K562 (cell line): Measurements from ENCODE around the gene XRCC2. TPM values are rescaled to one million over a fixed set of nuclear protein-coding genes. Genes with fewer than 3 reads are reported as not detected.

Experiments used
- CCNT2 ChIP-seq: IDR thresholded peaks from 2 replicates; pipeline ENCODE4 v1.6.1; 2011; ENCODE audit warnings: borderline replicate concordance, low read depth, mild to moderate bottlenecking, moderate library complexity, mixed read lengths, low read length; ENCODE audit not compliant: insufficient read length; ENCODE audit errors: extremely low read depth
- DMBX1 ChIP-seq: fragments of 250-450 bp; sonication (Bioruptor Pico); IDR thresholded peaks from 2 replicates; pipeline ENCODE4 v1.8.0; 2022; ENCODE audit warnings: inconsistent platforms, mild to moderate bottlenecking, moderate library complexity, borderline replicate concordance
- ESRRA ChIP-seq: fragments of 450-650 bp; IDR thresholded peaks from 2 replicates; pipeline ENCODE4 v1.6.1; 2014; ENCODE audit warnings: low read depth, mild to moderate bottlenecking, moderate library complexity, borderline replicate concordance
- GATA2 ChIP-seq: sonication (generic); formaldehyde crosslinking; IDR thresholded peaks from 2 replicates; pipeline ENCODE4 v1.4.0; 2020; ENCODE audit warnings: mild to moderate bottlenecking, missing genetic modification reagents
- HDAC2 ChIP-seq: fragments of 450-650 bp; IDR thresholded peaks from 2 replicates; pipeline ENCODE4 v1.6.1; 2016; ENCODE audit warnings: mild to moderate bottlenecking
- JUND ChIP-seq, 2 experiments: IDR thresholded peaks; 2 replicates in 1 of 2; 3 replicates in 1 of 2; pipeline ENCODE4 v1.6.1; 2011; ENCODE audit warnings: borderline replicate concordance in 2 of 2, low read depth in 2 of 2, low read length in 2 of 2, improper control_type of control experiment in 1 of 2, missing biosample characterization in 1 of 2, missing genetic modification characterization in 1 of 2, missing genetic modification reagents in 1 of 2
- KAT7 ChIP-seq: sonication (generic); formaldehyde crosslinking; IDR thresholded peaks from 2 replicates; pipeline ENCODE4 v1.8.0; 2022; ENCODE audit warnings: missing genetic modification reagents, mild to moderate bottlenecking, borderline replicate concordance
- PCBP2 ChIP-seq: fragments of 200-400 bp; formaldehyde crosslinking; IDR thresholded peaks from 2 replicates; pipeline ENCODE4 v1.6.1; 2018; ENCODE audit warnings: low read length, low read depth, mild to moderate bottlenecking, moderate library complexity; ENCODE audit not compliant: poor library complexity, severe bottlenecking
- SPI1 ChIP-seq: IDR thresholded peaks from 2 replicates; pipeline ENCODE4 v1.6.1; 2011; ENCODE audit warnings: low read depth, low read length, control low read depth, borderline replicate concordance
- SRF ChIP-seq, 2 experiments: fragments of 250-450, 450-650 bp in 1 of 2; sonication (Bioruptor Pico) in 1 of 2; sonication (generic) in 1 of 2; formaldehyde crosslinking; IDR thresholded peaks; 2 replicates each; pipeline versions ENCODE4 v1.5.0 to v1.5.1; 2020 to 2022; ENCODE audit warnings: mild to moderate bottlenecking in 1 of 2, missing genetic modification reagents in 1 of 2
- TEAD1 ChIP-seq, 2 experiments: fragments of 450-650 bp in 1 of 2; sonication (generic) in 1 of 2; formaldehyde crosslinking; IDR thresholded peaks; 2 replicates each; pipeline versions ENCODE4 v1.4.0 to v1.8.0; 2020 to 2022; ENCODE audit warnings: mild to moderate bottlenecking in 2 of 2, missing genetic modification reagents in 1 of 2
- THAP12 ChIP-seq: fragments of 250-450 bp; sonication (Bioruptor Pico); IDR thresholded peaks from 2 replicates; pipeline ENCODE4 v1.9.0; 2021; ENCODE audit warnings: mild to moderate bottlenecking, inconsistent platforms
- U2AF1 ChIP-seq: fragments of 200-400 bp; formaldehyde crosslinking; optimal IDR thresholded peaks from 2 replicates; pipeline ENCODE3; 2017; ENCODE audit warnings: mild to moderate bottlenecking, low read depth, low read length, moderate library complexity
- ZFP1 ChIP-seq: fragments of 450-650 bp; formaldehyde crosslinking; IDR thresholded peaks from 2 replicates; pipeline ENCODE4 v1.4.0; 2020; ENCODE audit warnings: mild to moderate bottlenecking, mixed read lengths
- polyA plus RNA-seq, 8 experiments: library from polyadenylated mRNA; depleted of rRNA in 4 of 8; stranded (reverse) in 5 of 8; unstranded in 3 of 8; fragments of >200 nt; fragmentation: Nextera tagmentation in 2 of 8; fragmentation: Illumina TruSeq in 1 of 8; extraction: Ambion mirVana in 2 of 8; extraction: Trizol in 1 of 8; gene quantifications; 2 replicates each; pipeline versions ENCODE4 v1.2.1 to v1.2.3, GENCODE V29; 2011 to 2014; ENCODE audit warnings: inconsistent platforms in 1 of 8, missing spikeins in 1 of 8
- total RNA-seq, 7 experiments: library from RNA; depleted of rRNA in 6 of 7; stranded (reverse); fragments of >200 nt in 6 of 7; fragmentation: Illumina TruSeq in 2 of 7; extraction: Trizol in 2 of 7; gene quantifications; 2 replicates each; pipeline versions ENCODE4 v1.2.1 to v1.2.3, GENCODE V29; 2011 to 2021; ENCODE audit warnings: low replicate concordance in 1 of 7
- TF ChIP-seq, protein P1 (sequence below), 2 experiments: IDR thresholded peaks; 2 replicates each; pipeline ENCODE4 v1.6.1; 2012; ENCODE audit warnings: improper control_type of control experiment in 2 of 2, low read depth in 2 of 2, low read length in 2 of 2, borderline replicate concordance in 1 of 2

Gene XRCC2
- total and polyA plus RNA-seq, 9 of the 15 experiments (the other 6 are each of a cell fraction or from before 2014, with no cell fraction given), result 16.2 to 58.0 (median 39.8) TPM

DNA sequence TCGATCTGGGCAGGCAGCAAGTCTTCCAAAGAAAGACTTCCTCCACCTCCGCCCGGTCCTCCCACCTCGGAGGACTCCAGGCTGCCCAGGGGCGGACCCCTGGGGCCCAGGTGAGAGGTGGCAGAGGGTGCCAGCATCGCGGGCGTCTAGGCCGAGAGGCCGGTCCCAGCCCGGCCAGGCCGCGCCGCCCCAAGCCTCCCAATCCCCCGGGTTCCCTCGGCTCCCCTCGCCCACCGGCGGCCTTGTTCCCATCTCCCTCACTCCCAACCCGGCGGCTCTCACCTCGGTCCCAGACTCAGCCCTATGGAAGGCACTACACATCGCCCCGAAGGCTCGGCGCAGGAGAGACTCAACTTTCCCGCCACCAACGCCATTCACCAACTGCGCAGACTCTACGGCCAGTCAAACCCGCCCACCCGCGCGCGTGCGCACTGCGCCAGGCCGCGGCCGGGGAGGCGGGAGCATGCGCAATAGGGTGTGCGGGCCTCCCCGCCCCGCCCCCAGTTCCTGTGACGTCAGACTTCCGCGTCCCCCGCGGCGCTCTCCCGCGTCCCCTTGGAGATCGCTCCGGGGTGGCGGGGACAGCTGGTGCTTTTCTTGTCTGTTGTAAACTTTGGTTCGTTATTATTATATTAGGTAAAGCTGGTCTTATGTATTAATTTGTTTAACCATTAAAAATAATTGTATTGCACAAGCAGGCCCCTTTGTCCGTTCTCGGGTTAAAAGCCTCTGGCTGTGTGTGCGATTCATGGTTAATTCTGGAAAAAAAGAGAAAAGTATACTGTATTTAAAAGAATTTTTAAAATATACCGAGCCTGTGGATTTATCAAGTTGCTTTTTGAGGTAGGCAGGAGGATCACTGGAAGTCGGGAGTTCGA lies at the start of gene XRCC2 (continued):
- TF ChIP-seq CCNT2 (peak; percentile 90), JUND (IDR thresholded peaks at IDR 0.05; ENCODE audit: borderline replicate concordance, low read depth, low read length) (peak; percentile 91), JUND (tag; IDR thresholded peaks at IDR 0.05; ENCODE audit: borderline replicate concordance, low read depth, low read length) (peak; percentile 80; the same call in 1 of the 3 replicates), ZFP1 (no peak), TEAD1 (CRISPR knock-in tag; IDR thresholded peaks at IDR 0.05) (peak in 1 of 2 experiments; percentile 56; a peak in 2 of 4 replicates), KAT7 (CRISPR knock-in tag) (peak; percentile 66; the same call in 1 of the 2 replicates), PCBP2 (no peak), U2AF1 (no peak), ESRRA (peak; percentile 74; the same call in 1 of the 2 replicates), SPI1 (no peak), DMBX1 (0 out of 2 replicates have a peak, but pooled peaks have one; percentile 22), THAP12 (peak; percentile 74), GATA2 (no peak), SRF (CRISPR knock-in tag; IDR thresholded peaks at IDR 0.05) (peak in 1 of 2 experiments; percentile 41; a peak in 1 of 4 replicates), HDAC2 (0 out of 2 replicates have a peak, but pooled peaks have one; percentile 21)
- TF ChIP-seq, protein P1, sequence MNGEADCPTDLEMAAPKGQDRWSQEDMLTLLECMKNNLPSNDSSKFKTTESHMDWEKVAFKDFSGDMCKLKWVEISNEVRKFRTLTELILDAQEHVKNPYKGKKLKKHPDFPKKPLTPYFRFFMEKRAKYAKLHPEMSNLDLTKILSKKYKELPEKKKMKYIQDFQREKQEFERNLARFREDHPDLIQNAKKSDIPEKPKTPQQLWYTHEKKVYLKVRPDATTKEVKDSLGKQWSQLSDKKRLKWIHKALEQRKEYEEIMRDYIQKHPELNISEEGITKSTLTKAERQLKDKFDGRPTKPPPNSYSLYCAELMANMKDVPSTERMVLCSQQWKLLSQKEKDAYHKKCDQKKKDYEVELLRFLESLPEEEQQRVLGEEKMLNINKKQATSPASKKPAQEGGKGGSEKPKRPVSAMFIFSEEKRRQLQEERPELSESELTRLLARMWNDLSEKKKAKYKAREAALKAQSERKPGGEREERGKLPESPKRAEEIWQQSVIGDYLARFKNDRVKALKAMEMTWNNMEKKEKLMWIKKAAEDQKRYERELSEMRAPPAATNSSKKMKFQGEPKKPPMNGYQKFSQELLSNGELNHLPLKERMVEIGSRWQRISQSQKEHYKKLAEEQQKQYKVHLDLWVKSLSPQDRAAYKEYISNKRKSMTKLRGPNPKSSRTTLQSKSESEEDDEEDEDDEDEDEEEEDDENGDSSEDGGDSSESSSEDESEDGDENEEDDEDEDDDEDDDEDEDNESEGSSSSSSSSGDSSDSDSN (IDR thresholded peaks at IDR 0.05; ENCODE audit: borderline replicate concordance in 1 of 2, low read depth in 2 of 2, low read length in 2 of 2), result no peak
